ENCODE data around the gene TBC1D22A.

GRCh38 chr22:46862418-46863324, 100.2 kb downstream of the TBC1D22A start:
- TF ChIP-seq CTCF (IDR thresholded peaks at IDR 0.05 in 4 of 5, conservative IDR thresholded peaks at IDR 0.05 in 1 of 5) (no peak), POLR2A (IDR thresholded peaks at IDR 0.05) (no peak)

All from gastrocnemius medialis (tissue), 4 donors.